GM12874 (cell line): ENCODE measurements around the gene PNMA8C.

ENCODE experiments used
- TF ChIP-seq, protein P1 (sequence below): IDR thresholded peaks from 2 replicates; pipeline ENCODE4 v1.5.1; 2011; ENCODE audit warnings: low read depth, mild to moderate bottlenecking, control low read depth, low read length, moderate library complexity; ENCODE audit not compliant: insufficient read depth

Gene PNMA8C

DNA sequence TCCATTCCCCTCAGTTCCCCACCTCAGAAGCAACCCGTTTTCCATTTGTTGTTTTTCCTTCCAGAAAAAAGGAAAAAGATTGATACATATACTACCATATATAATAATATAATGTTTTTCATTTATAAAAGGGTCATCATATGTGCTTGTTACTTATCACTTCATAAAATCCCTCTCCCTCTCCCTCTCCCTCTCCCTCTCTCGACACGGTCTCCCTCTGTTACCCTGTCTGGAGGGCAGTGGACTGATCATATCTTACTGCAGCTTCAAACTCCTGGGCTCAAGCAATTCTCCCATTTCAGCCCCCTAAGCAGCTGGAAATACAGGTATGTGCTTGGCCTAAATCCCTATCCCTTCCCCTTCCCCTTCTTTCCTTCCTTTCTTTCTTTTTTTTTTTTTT, 25.5 kb upstream of the PNMA8C start:
- TF ChIP-seq, protein P1, sequence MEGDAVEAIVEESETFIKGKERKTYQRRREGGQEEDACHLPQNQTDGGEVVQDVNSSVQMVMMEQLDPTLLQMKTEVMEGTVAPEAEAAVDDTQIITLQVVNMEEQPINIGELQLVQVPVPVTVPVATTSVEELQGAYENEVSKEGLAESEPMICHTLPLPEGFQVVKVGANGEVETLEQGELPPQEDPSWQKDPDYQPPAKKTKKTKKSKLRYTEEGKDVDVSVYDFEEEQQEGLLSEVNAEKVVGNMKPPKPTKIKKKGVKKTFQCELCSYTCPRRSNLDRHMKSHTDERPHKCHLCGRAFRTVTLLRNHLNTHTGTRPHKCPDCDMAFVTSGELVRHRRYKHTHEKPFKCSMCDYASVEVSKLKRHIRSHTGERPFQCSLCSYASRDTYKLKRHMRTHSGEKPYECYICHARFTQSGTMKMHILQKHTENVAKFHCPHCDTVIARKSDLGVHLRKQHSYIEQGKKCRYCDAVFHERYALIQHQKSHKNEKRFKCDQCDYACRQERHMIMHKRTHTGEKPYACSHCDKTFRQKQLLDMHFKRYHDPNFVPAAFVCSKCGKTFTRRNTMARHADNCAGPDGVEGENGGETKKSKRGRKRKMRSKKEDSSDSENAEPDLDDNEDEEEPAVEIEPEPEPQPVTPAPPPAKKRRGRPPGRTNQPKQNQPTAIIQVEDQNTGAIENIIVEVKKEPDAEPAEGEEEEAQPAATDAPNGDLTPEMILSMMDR: no peak

DNA sequence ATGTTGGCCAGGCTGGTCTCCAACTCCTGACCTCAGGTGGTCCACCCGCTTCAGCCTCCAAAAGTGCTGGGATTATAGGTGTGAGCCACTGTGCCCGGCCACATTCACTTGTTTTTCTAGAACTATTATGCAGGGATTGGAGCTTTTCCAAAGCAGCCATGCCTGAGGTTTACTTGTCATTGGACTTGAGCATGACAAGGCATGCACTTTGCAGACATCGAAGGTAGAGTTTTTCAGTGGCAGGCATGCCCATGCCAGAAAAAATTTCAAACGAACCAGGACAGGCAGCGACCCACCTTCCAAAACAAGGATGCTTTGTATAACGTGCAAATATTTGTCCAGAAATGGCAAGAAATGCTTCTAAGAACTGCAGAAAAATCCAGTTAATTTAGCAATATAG, 24.9 kb upstream of the PNMA8C start:
- TF ChIP-seq, protein P1: no peak

DNA sequence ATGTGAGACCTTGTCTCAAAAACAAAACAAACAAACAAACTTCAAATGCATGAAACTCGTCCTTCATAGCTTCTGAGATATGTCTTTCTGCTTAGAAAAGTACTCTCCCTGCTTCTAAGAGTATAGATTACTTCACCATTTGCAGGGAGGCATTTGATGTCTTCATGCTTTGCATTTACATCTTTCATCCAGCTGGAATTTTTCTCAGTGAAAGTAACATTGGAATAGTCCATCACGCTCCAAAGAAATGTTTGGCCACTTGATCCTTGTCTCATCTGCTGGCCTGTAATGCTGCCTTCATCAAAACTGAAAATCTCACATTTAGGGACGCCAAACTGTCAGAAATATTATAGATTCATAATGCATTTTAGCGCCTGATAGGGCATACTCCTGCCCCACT, 23.4 kb upstream of the PNMA8C start:
- TF ChIP-seq, protein P1: no peak

DNA sequence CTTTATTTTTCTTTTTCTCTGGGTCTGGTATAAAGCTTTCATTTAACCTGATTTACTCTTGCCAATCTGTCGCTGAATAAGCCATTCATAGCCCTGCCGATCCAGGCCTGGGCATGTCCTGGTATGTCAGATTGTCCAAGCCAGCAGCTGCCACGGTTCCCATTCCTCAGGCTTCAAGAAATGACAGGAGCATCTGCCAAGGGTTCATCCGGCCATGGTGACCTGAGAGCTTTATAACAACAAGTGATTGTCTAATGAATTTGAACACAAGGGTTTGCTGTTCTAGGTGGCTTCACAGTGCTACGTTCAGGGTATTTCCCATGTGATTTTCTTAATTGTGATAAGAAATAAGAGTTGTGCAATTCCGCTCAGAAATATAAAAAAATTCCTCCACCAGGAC, 22.6 kb upstream of the PNMA8C start:
- TF ChIP-seq, protein P1: no peak

DNA sequence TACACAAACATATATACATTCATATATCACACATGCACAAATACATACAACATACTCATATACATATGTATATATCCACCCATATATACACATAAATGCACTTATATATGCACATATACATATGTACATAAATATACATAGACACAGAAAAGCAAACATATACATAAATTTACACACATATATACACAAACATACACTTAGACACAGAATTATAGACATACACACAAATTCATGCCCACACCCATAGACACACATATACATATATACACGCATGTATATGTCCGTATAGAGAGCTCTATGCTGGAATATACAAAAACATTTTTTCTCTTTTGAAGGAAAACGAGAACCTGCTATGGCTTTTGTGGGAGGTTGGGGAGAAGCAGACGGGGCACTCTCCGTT, 22.0 kb upstream of the PNMA8C start:
- TF ChIP-seq, protein P1: no peak

DNA sequence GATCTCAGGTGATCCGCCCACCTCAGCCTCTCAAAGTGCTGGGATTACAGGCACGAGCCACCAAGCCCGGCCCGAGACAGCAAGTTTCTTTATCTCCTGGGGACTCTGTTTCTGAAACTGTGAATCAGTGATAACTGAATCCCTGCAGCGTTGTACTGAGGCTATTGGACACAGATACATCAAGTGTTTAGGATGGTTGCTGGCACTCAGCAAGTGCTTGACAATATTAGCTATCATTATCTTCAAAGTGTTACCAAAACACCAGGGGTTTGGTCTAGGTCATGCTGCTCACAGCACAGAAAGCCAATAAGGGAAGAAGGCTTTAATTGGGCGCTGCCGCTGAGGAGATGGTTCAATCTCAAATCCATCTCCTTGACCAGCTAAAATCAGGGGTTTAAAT, 20.5 kb upstream of the PNMA8C start:
- TF ChIP-seq, protein P1: no peak

DNA sequence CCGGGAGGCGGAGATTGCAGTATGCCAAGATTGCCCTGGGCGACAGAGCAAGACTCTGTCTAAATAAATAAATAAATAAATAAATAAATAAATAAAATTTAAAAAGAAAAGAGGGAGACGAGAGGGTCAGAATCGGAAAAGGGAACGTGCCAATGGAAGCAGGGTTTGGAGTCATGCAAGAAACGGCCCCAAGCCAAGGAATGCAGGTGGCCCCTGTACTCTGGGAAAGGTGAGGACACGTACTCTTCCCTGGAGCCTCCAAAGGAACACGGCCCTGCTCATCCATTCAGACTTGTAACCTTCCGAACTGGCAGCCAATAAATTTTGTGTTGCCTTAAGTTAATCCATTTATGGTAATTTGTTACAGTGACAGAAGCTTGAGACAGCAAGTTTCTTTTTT, 19.9 kb upstream of the PNMA8C start:
- TF ChIP-seq, protein P1: no peak

DNA sequence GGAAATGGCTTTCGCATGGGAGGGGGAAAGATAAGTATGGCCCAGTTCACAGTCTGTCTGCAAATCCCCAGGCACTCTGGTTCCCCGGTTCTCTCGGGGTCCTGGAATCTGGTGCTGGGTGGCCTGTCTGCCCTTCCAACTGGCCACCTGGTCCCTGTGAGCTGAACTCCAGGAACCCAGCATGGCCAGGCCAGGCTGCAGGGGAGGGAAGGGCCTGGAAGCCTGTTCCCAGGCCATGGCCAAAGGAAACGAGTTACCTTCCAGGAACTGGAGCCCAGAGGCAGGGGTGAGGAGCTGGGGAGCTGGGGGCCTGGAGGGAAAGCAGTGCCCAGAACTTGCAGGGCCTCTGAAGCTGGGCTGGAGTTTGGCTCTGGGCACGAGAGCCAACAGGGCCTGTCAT, 19.1 kb upstream of the PNMA8C start:
- TF ChIP-seq, protein P1: no peak
